ENCODE data around the gene GRK3.

GRCh38 chr22:25680956-25681355 is 116.5 kb downstream of the GRK3 start:
- TF ChIP-seq CTCF (conservative IDR thresholded peaks at IDR 0.05; ENCODE audit: low read depth, low read length), result no peak
- no peak for TF ChIP-seq FOS (IDR thresholded peaks at IDR 0.05; ENCODE audit: low read depth, low read length)
- TF ChIP-seq POLR2A (IDR thresholded peaks at IDR 0.05; ENCODE audit: low read depth, low read length), result no peak

All from IMR-90 (cell line).